Glutamatergic neuron (in vitro differentiated cells): Measurements from ENCODE around the gene CCDC18. TPM values are rescaled to one million over a fixed set of nuclear protein-coding genes. Genes with fewer than 3 reads are reported as not detected.

Experiments used
- DNase-seq: peaks from one replicate; pipeline ENCODE4 v3.0.0; 2022
- H3K27ac Mint-ChIP-seq: one replicate; pipeline ENCODE4 v1.8.0; 2020; ENCODE audit warnings: mild to moderate bottlenecking, mixed read lengths, inconsistent platforms; ENCODE audit not compliant: unreplicated experiment
- H3K27me3 Mint-ChIP-seq: one replicate; pipeline ENCODE4 v1.8.0; 2020; ENCODE audit warnings: mild to moderate bottlenecking, moderate library complexity, mixed read lengths, inconsistent platforms; ENCODE audit not compliant: unreplicated experiment
- H3K36me3 Mint-ChIP-seq: one replicate; pipeline ENCODE4 v1.8.0; 2020; ENCODE audit warnings: mild to moderate bottlenecking, mixed read lengths, inconsistent platforms; ENCODE audit not compliant: unreplicated experiment
- H3K4me1 Mint-ChIP-seq: one replicate; pipeline ENCODE4 v1.8.0; 2020; ENCODE audit warnings: mild to moderate bottlenecking, low read depth, mixed read lengths, inconsistent platforms; ENCODE audit not compliant: unreplicated experiment
- H3K4me3 Mint-ChIP-seq: one replicate; pipeline ENCODE4 v1.8.0; 2020; ENCODE audit warnings: mild to moderate bottlenecking, mixed read lengths, inconsistent platforms; ENCODE audit not compliant: unreplicated experiment
- H3K9me3 Mint-ChIP-seq: one replicate; pipeline ENCODE4 v1.8.0; 2020; ENCODE audit warnings: mild to moderate bottlenecking, moderate library complexity, mixed read lengths, inconsistent platforms; ENCODE audit not compliant: unreplicated experiment
- CTCF ChIP-seq: fragments of 200-600 bp; sonication (generic); IDR thresholded peaks from one replicate; pipeline ENCODE4 v1.5.0; 2021; ENCODE audit not compliant: partially characterized antibody, unreplicated experiment
- total RNA-seq: library from RNA; stranded (reverse); fragmentation: NEBNext Ultra II Directional; extraction: Animal tissue kit (Norgen Biotek cat#: 25700); gene quantifications from one replicate; pipeline ENCODE4 v1.2.1, GENCODE V29; 2021; ENCODE audit not compliant: unreplicated experiment

CCDC18 gene
- total RNA-seq, 1 donor from 2014 or later = 9.9 TPM

GRCh38 chr1:93196591-93196990 lies 16.1 kb downstream of the CCDC18 start:
- H3K27ac Mint-ChIP-seq = no peak overlapping the region

GRCh38 chr1:93199150-93199549 lies 18.6 kb downstream of the CCDC18 start:
- Mint-ChIP-seq H3K4me3 (no peak overlapping the region), H3K27me3 (peaks cover 1% of the 10 kb centered on the region), H3K9me3 (no peaks in the 10 kb centered on the region), H3K4me1 (no peaks in the 10 kb centered on the region), H3K36me3 (no peaks in the 10 kb centered on the region), H3K27ac (no peak overlapping the region)
- DNase-seq = no peak
- TF ChIP-seq CTCF = no peak

More at GRCh38 chr1:93196591-93196990, 16.1 kb downstream of the CCDC18 start:
- Mint-ChIP-seq H3K4me1 (no peaks in the 10 kb centered on the region), H3K4me3 (no peak overlapping the region), H3K36me3 (no peaks in the 10 kb centered on the region), H3K27me3 (peaks cover 1% of the 10 kb centered on the region), H3K9me3 (no peaks in the 10 kb centered on the region)
- no peak for TF ChIP-seq CTCF
- DNase-seq = no peak

GRCh38 chr1:93200086-93200620 lies 19.6 kb downstream of the CCDC18 start:
- no peaks in the 10 kb centered on the region for H3K36me3 Mint-ChIP-seq
- TF ChIP-seq CTCF = no peak
- H3K9me3 Mint-ChIP-seq = no peaks in the 10 kb centered on the region
- H3K27ac Mint-ChIP-seq = no peak overlapping the region
- no peak overlapping the region for H3K4me3 Mint-ChIP-seq
- peaks cover 1% of the 10 kb centered on the region for H3K27me3 Mint-ChIP-seq
- no peak for DNase-seq
- no peaks in the 10 kb centered on the region for H3K4me1 Mint-ChIP-seq

- Mint-ChIP-seq H3K36me3 (no peaks in the 10 kb centered on the region), H3K27ac (no peak overlapping the region), H3K4me3 (no peak overlapping the region), H3K27me3 (peaks cover 1% of the 10 kb centered on the region), H3K9me3 (no peaks in the 10 kb centered on the region), H3K4me1 (no peaks in the 10 kb centered on the region)
- no peak for TF ChIP-seq CTCF
- no peak for DNase-seq
Measured at GRCh38 chr1:93200714-93201113, 20.2 kb downstream of the CCDC18 start.

- no peaks in the 10 kb centered on the region for H3K36me3 Mint-ChIP-seq
- H3K4me3 Mint-ChIP-seq = no peak overlapping the region
- no peaks in the 10 kb centered on the region for H3K4me1 Mint-ChIP-seq
- no peak for DNase-seq
- TF ChIP-seq CTCF = no peak
- no peak overlapping the region for H3K27ac Mint-ChIP-seq
- H3K9me3 Mint-ChIP-seq = no peaks in the 10 kb centered on the region
- no peaks in the 10 kb centered on the region for H3K27me3 Mint-ChIP-seq
Measured at GRCh38 chr1:93205892-93206566, 25.5 kb downstream of the CCDC18 start.
